HFFc6 (cell line): ENCODE data around the gene PNPLA7. TPM values are rescaled to one million over a fixed set of nuclear protein-coding genes. Genes with fewer than 3 reads are reported as not detected.

Source experiments
- DNase-seq: peaks from one replicate; pipeline ENCODE4 v3.0.0-alpha.2; 2018
- H3K27ac Mint-ChIP-seq: 2 replicates; pipeline ENCODE4 v1.8.0; 2020; ENCODE audit warnings: mild to moderate bottlenecking, mixed read lengths
- H3K27me3 Mint-ChIP-seq: 2 replicates; pipeline ENCODE4 v1.8.0; 2021; ENCODE audit warnings: mild to moderate bottlenecking, moderate library complexity, mixed read lengths; ENCODE audit not compliant: insufficient read depth
- H3K36me3 Mint-ChIP-seq: 2 replicates; pipeline ENCODE4 v1.8.0; 2021; ENCODE audit warnings: low read depth, mixed read lengths
- H3K4me1 Mint-ChIP-seq: 2 replicates; pipeline ENCODE4 v1.8.0; 2020; ENCODE audit warnings: low read depth, mixed read lengths
- H3K4me3 Mint-ChIP-seq: 2 replicates; pipeline ENCODE4 v1.8.0; 2020; ENCODE audit warnings: mild to moderate bottlenecking, moderate library complexity, mixed read lengths
- H3K9me3 Mint-ChIP-seq: 2 replicates; pipeline ENCODE4 v1.8.0; 2020; ENCODE audit warnings: mild to moderate bottlenecking, mixed read lengths
- total RNA-seq, 6 experiments: library from RNA; stranded (reverse); fragmentation: NEBNext Ultra II Directional; extraction: Animal tissue kit (Norgen Biotek cat#: 25700); gene quantifications; 2 replicates in 1 of 6; 3 replicates in 5 of 6; pipeline ENCODE4 v1.2.3, GENCODE V29; 2021
- TF ChIP-seq, protein P1 (sequence below): fragments of 200-600 bp; sonication (generic); IDR thresholded peaks from 2 replicates; pipeline ENCODE4 v1.5.0; 2021; ENCODE audit warnings: antibody characterized with exemption, mild to moderate bottlenecking

The PNPLA7 gene
- total RNA-seq, 6 experiments from 2014 or later: 0.20 to 0.90 (median 0.52) TPM

DNA sequence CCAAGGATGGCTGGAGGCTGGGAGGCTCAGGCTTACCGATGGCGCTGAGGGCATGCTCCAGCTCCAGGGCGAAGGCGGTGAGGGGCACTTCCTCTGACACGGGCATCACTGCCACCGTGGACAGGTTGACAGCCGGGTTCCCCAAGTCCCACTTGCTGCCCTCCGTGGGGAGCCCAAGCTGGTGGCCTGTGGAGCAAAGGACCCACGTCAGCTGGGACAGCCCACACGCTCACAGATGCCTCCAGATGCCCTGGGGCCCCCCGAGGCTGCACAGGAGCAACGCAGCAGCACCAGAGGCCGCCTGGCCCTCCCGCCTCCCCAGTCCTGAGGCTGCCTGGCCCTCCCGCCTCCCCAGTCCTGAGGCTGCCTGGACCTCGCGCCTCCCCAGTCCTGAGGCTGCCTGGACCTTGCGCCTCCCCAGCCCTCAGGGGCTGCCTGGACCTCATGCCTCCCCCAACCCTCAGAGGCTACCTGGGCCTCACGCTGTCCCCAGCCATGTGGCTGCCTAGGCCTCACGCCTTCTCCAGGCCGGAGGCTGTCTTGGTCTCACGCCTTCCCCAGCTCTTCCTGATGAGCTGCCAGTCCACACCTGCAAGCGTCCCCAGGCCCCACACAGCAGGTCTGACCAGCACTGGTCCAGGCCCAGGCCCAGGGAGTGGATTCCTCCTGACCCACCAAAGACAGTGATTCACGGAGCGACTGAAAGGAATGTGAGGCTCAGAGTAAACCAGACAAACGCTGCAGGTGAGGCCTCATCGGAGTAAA is 65.5 kb downstream of the PNPLA7 start:
- Mint-ChIP-seq H3K36me3 (no peaks in the 10 kb centered on the region), H3K4me1 (peaks cover 15% of the 10 kb centered on the region), H3K27ac (no peak overlapping the region), H3K9me3 (no peaks in the 10 kb centered on the region), H3K27me3 (peaks cover 10% of the 10 kb centered on the region), H3K4me3 (no peak overlapping the region)
- DNase-seq: no peak
- TF ChIP-seq, protein P1, sequence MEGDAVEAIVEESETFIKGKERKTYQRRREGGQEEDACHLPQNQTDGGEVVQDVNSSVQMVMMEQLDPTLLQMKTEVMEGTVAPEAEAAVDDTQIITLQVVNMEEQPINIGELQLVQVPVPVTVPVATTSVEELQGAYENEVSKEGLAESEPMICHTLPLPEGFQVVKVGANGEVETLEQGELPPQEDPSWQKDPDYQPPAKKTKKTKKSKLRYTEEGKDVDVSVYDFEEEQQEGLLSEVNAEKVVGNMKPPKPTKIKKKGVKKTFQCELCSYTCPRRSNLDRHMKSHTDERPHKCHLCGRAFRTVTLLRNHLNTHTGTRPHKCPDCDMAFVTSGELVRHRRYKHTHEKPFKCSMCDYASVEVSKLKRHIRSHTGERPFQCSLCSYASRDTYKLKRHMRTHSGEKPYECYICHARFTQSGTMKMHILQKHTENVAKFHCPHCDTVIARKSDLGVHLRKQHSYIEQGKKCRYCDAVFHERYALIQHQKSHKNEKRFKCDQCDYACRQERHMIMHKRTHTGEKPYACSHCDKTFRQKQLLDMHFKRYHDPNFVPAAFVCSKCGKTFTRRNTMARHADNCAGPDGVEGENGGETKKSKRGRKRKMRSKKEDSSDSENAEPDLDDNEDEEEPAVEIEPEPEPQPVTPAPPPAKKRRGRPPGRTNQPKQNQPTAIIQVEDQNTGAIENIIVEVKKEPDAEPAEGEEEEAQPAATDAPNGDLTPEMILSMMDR: no peak

DNA sequence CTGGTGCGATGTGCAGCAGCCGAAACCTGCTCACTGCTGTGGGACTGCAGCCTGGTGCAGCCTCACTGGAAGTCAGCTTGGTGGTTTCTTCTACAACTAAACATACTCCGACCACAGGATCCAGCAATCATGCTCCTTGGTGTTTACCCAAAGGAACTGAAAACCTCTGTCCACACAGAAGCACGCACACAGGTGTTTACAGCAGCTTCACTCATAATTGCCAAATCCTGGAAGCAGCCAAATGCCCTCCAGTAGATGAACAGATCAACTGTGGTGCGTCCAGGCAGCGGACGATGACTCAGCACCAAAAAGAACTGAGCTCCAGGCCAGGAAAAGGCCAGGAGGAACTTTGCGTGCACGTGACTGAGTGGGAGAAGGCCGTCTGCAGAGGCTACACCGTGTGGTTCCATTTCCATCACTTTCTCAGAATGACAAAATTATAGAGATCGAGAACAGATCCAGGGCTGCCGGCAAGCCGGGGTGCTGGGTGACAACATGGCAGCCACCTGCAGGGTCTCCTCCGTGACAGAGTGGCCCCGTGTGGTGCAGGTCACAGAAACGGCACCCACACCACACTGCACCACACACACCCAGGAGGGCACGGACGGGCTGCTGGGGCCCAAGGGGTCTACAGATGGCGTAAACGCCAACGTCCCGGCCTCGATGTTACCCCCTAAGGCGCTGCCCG is 68.0 kb downstream of the PNPLA7 start:
- H3K4me3 Mint-ChIP-seq: peak overlapping the region; percentile 28; the same call in 1 of the 2 replicates
- peaks cover 3% of the 10 kb centered on the region for H3K27me3 Mint-ChIP-seq
- H3K9me3 Mint-ChIP-seq: no peaks in the 10 kb centered on the region
- TF ChIP-seq, protein P1: no peak
- no peaks in the 10 kb centered on the region for H3K36me3 Mint-ChIP-seq
- H3K4me1 Mint-ChIP-seq: peaks cover 22% of the 10 kb centered on the region
- DNase-seq: peak; percentile 63
- H3K27ac Mint-ChIP-seq: peak overlapping the region; percentile 73

DNA sequence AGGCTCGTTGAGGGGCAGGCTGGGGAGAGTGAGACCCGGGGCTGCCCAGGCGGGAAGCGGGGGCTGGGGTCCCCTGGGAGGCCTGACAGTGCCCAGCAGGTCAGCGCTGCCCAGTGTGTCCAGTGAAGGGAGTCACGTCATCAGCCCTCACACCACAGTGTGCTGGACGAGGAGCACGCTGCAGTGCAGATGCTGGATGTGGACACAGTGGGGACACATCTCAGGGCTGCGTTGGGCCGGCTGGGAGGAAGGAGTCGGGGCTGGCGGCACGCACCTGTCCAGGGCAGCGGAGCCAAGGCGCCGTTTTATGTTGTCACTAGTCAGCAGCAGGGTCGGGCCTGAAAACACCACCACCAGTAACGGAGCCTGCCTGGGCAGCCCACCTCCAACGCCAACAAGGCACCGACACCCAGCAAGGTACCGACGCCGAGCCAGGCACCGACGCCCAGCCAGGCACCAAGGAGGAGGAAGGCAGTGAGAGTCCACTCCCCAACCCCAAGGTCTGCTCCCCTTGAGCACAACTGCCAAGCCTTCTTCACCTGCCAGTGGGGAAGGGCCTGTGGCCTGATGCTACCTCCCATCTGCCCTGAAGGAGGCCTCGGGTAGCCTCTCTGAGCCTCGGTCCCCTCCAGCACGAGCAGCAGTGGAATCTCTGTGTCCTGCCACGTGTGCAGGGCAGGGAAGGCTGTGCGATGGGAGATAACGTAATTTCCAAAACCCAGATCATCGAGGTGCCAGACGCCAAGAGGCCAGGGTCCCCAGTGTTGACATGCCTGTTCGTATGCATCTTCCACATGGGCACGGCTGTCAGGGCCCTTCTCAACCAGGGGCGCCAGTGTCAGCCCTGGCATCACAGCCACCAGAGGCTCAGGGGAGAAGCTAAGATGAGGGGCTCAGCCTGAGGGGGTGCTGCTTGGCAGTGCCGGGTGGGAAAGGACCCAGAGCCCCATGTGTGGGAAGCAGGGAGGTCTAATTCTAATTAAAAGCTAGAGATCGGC is 69.2 kb downstream of the PNPLA7 start:
- H3K9me3 Mint-ChIP-seq: peaks cover 5% of the 10 kb centered on the region
- no peak for DNase-seq
- H3K4me3 Mint-ChIP-seq: no peak overlapping the region
- TF ChIP-seq, protein P1: no peak
- peaks cover 3% of the 10 kb centered on the region for H3K27me3 Mint-ChIP-seq
- H3K4me1 Mint-ChIP-seq: peaks cover 22% of the 10 kb centered on the region
- no peak overlapping the region for H3K27ac Mint-ChIP-seq
- peaks cover 5% of the 10 kb centered on the region for H3K36me3 Mint-ChIP-seq

DNA sequence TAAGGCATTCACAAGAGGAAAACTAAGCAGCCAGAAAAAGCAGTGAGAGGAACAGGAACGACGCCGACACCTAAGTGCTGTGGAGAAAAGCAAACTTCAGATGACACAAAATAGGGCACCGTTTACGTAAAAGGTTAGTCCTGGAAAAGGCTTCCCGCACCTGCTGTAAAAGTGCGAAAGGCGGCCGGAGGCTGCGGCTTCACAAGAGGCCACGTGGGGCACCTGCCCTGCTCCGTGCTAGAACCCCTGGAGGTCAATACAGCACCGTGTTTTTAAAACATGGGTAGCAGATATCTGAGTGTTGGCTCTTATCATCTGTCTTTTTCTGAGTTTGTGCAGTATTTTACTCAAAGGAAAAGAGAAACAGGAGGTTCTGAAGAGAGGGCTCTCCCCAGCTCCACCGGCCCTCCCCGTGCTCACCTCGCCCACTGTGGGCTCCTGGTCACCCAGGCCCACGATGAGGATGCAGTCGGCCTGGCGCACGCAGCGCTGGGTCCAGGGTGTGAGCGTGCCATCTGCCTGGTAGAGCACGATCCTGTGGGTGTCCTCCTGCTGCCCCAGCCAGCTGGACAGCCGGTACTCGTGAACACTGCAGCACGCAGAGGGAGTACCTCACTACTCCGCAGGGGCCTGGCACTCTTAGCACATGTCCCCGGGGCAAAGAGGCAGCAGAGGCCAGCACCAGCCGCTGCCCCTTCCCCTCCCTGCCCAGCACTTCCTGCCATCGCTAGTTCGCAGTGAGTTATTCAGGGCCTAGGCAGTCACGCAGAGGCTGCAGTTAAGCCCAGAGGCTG is 70.1 kb downstream of the PNPLA7 start:
- Mint-ChIP-seq H3K27me3 (peaks cover 3% of the 10 kb centered on the region), H3K4me3 (no peak overlapping the region), H3K27ac (no peak overlapping the region), H3K4me1 (peaks cover 22% of the 10 kb centered on the region), H3K36me3 (peaks cover 11% of the 10 kb centered on the region), H3K9me3 (peaks cover 11% of the 10 kb centered on the region)
- DNase-seq: no peak
- TF ChIP-seq, protein P1: no peak
